ENCODE measurements around the gene TMCC2. TPM values are rescaled to one million over a fixed set of nuclear protein-coding genes. Genes with fewer than 3 reads are reported as not detected.

The TMCC2 gene
- total RNA-seq, 1 experiment from 2014 or later = 0.08 TPM

DNA sequence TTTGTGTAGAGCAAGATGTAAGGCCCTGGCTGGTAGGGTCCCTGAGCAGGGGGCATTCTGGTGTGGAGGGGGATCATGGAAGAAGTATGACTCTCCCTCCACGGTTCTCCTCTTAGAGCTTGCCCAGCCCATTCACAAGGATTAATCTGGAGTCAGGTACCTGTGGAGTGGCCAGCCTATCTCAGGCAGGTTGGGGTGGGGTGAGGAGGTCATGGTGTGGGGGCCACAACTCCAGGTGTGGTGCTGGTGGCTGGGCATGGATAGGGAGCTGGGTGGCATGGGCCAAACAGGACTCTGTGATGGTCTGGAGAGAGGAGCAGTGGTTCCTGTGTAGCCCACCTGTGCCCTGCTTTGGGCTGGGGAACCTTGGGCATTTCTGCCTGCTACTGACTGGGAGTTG is 32.3 kb downstream of the TMCC2 start:
- DNase-seq (ENCODE audit: low spot score) = no peak

DNA sequence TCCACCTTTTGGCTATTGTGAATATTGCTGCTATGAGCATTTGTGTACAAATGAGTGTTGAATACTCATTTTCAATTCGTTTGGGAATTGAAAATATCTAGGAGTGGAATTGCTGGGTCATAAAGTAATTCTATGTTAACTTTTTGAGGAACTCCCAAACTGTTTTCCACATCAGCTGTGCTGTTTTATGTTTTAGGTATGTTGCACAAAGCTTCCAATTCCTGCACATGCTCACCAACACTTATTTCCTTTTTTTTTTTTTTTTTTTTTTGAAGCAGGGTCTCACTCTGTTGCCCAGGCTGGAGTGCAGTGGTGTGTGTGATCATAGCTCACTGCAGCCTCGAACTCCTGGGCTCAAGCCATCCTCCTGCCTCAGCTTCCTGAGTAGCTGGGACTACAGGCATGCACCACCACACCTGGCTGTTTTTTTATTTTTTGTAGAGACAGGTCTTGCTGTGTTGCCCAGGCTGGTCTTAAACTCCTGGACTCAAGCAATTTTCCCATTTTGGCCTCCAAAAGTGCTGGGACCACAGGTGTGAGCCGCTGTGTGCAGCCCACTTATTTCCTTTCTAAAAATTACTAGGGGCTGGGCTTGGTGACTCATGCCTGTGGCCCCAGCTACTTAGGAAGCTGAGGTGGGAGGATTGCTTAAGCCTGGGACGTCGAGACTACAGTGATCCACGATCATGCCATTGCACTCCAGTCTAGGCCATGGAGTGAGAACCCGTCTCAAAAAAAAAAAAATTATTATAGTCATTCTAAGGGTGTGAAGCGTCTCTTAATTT is 33.4 kb downstream of the TMCC2 start:
- no peak for DNase-seq (ENCODE audit: low spot score)

DNA sequence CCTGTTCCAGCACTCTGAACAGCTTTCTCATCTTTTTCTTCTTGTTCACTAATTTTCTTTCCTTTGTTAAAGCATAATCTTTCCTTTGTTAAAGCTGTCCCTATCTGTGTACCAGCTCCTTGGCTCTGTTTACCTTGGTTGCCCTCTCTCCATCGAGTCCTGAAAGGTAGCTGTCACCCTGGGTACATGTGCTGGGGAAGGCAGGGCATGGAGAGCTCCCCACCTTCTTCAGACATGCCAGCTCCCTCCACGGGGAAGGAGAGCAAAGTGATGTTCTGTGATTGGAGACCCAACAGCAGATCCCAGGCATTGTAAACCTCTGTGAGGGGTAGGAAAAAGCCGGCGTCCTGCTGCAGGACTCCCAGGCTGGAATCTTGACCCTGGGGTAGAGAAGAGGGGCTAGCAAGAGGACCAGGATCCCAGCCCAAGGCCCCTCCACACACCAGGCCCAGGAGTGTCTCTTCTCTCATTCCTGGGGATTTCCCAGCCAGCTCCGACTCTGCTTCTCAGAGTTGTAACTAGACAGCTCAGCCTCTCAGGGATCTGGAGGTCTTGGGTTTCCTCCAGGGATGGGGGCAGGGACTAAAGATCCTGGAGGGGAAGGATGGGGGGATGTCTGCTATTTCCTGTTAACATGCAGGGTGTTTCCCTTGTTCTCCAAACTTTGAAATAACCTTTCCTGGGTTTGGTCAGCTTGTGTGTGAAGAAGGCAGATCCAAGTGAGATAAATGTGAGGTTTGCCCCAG is 34.4 kb downstream of the TMCC2 start:
- no peak for DNase-seq (ENCODE audit: low spot score)

DNA sequence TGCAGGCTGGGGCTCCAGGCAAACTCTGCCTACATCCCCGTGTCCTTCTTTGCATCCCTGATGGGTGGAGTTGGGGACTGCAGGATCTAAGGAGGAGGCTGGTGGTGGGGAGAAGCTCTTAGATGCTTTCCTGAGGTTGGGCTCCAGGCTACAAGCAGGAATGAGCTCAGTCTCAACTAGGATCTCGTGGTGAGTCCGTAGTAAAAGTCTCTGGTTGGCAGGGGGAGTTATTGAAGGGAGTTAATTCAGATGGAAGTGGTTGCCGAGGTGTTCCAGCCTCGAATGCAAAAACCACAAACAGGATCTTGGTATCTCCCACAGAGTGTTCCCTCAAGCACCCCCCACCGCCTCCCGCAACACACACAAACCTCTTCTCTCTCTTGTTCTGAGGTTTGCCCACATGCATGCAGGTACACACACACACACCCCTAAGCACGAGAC is 35.0 kb downstream of the TMCC2 start:
- no peak for DNase-seq (ENCODE audit: low spot score)

GRCh38 chr1:205263580-205264190 is 35.9 kb downstream of the TMCC2 start:
- DNase-seq (ENCODE audit: low spot score) = no peak

DNA sequence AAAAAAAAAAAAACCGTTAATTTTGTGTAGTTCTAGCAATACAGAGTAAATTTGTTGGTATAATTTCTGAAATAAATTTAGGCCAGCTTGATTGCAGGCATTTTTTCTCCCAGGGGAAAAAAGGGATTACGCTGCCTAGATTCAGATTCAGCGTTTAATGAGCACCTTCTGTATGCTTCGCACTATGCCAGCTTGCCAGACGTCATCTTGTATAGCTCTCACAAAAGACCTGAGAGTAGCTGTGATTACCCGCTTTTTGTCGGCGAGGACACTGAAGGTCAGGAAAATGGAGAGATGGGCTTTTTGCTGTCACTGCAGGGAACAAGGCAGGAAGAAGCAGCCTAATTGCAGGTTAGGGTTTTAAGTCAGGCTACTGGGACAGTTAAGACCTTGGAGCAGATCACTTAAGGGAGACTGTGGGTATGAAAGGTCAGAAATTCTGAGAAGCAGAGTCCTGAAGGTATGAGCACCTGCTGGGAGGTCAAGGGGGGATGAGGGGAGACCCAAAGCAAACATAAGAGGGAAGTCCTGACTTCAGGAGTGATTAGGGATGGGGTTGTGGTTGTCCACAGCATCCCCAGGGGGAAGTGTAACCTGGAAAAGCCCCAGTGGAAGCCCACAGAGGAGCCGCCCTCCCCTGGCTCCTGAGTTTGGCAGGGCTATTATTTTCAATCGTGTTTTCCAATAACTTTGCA is 39.0 kb downstream of the TMCC2 start:
- DNase-seq (ENCODE audit: low spot score) = no peak

DNA sequence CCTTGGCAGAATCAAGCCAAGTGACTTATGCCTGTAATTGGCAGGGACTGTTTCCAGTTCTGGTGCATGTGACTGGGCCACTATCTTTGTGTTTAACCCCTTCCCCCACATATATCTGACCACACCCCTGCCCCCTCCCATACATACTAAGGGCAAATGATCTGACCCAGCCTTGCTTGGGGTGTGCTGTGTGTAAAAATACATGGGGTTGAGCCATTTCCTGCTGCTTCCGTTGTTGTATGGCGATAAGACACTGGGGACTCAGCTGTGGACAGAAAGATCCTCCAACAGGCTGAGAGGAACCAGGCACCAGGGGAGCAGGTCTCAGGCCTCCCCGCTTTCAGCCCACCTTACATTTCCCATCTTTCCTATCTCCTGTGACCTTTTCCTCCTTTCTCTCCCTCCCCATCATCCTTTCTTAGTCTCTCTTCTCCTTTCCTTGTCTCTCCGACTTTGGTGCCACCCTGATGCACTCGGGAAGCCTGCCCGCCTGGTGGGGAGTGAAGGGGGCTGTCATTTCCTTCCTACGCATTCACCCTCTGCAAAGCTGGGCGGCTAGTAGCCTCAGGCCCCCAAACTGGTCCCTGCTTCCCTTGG is 39.7 kb downstream of the TMCC2 start:
- DNase-seq (ENCODE audit: low spot score) = no peak

DNA sequence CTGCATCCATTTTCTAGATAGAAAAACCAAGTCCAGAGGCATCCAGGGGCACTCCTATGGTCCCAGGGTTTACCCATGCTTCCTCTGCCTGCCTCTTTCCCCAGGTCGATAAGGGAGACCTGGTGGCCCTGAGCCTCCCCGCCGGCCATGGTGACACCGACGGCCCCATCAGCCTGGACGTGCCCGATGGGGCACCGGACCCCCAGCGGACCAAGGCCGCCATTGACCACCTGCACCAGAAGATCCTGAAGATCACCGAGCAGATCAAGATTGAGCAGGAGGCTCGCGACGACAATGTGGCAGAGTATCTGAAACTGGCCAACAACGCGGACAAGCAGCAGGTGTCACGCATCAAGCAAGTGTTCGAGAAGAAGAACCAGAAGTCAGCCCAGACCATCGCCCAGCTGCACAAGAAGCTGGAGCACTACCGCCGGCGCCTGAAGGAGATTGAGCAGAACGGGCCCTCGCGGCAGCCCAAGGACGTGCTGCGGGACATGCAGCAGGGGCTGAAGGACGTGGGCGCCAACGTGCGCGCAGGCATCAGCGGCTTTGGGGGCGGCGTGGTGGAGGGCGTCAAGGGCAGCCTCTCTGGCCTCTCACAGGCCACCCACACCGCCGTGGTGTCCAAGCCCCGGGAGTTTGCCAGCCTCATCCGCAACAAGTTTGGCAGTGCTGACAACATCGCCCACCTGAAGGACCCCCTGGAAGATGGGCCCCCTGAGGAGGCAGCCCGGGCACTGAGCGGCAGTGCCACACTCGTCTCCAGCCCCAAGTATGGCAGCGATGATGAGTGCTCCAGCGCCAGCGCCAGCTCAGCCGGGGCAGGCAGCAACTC is 41.3 kb downstream of the TMCC2 start:
- DNase-seq (ENCODE audit: low spot score) = no peak

GRCh38 chr1:205269711-205270110 is 42.0 kb downstream of the TMCC2 start:
- DNase-seq (ENCODE audit: low spot score) = no peak

DNA sequence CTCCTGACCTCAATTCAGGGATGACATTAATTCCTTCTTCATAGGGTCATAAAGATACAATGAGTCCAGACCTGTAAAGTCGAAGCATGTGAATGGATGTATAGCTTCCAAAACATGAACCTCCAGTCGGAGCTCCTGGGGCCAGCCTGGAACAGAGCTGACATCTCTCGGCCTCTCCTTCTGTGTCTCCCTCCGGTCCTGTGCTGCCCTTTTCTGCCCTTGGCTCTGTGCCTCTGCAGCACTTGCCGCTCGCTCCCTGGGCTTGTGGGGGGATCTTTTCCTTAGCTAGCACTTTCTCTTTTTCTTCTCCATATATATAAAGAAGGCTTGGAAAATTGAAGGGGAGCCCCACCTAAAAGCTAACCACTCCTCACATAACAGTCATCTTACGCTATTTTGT is 42.5 kb downstream of the TMCC2 start:
- no peak for DNase-seq (ENCODE audit: low spot score)

GRCh38 chr1:205270764-205271163 is 43.0 kb downstream of the TMCC2 start:
- no peak for DNase-seq (ENCODE audit: low spot score)

- no peak for DNase-seq (ENCODE audit: low spot score)
These were observed 43.5 kb downstream of the TMCC2 start for GRCh38 chr1:205271277-205271676.

DNA sequence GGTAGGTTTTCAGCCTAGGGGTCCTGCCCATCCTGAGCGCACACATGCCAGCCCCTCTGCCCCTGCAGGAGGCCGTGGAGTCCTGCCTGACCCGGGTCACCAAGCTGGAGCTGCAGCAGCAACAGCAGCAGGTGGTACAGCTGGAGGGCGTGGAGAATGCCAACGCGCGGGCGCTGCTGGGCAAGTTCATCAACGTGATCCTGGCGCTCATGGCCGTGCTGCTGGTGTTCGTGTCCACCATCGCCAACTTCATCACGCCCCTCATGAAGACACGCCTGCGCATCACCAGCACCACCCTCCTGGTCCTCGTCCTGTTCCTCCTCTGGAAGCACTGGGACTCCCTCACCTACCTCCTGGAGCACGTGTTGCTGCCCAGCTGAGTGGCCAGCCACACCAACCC is 44.0 kb downstream of the TMCC2 start:
- DNase-seq (ENCODE audit: low spot score) = no peak

- DNase-seq (ENCODE audit: low spot score) = no peak
These were observed 44.8 kb downstream of the TMCC2 start for GRCh38 chr1:205272536-205272935.

DNA sequence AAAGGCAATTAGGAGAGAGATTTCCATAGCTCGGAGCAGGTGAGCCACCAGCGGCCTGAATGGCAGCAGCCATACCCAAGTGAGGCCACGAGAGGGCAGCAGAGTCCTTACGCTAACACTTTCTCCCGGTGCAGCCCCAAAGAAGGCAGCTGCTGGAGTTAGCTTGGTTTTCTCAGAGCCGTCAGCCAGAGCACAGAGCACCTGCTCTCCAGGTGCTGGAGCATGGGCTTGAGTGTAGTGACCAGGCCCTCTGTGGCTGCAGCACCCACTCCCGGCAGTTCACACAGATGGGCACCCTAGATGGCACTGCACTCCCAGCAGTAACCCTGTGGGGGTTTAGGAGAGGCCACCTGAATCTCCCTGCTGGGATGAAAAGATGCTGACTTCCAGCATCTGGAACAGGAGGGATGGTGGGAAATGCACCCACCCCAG is 45.8 kb downstream of the TMCC2 start:
- peak; percentile 89 for DNase-seq (ENCODE audit: low spot score)

DNA sequence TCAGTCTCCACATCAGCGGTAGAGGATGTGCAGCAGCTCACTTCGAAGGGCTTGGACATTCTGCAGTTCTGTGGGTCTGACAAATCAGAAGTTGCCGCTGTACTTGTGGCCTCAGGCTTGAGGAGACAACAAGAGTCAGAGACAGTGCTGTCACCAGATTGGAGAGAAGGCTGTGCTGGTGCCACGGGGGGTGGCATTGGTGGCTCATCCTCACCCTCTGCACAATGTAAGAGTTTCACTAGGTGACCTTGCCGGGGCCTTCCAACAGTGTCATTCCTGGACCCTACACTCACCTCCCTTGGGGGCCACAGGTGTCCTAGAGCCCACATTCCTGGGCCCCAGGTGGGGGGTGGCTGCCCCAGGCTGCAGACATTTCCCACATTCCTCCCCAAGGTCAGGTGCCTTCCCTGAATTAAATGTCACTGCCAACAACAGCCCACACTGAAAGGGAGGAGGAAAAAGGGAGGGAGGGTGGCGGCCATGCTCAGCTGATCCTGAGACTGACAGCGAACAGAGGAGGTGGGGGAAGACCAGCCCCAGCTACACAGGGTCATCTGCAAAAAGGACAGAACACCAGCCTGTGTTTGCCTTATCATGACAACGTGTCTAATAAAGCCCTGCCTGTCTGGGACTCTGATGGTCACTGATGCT is 46.4 kb downstream of the TMCC2 start:
- no peak for DNase-seq (ENCODE audit: low spot score)

DNA sequence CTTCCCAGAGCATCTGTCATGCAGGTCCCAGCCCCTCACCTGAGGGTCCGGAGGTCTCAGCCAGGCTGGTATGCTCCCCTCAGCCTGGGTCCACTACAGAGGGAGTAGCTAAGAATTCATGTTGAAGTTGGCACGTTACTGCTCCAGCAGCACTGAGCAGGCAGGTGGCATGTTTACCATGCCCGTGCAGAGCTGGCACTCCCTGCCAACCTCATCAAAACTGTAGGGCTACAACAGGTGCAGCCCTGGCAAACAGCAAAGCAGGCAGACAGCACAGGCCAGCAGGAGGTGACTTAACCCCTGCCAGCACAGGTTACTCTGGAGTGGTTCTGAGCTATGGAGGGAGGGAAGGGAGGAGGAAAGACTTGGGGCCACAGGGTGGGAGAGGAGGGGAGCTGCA is 47.4 kb downstream of the TMCC2 start:
- peak; percentile 34 for DNase-seq (ENCODE audit: low spot score)

DNA sequence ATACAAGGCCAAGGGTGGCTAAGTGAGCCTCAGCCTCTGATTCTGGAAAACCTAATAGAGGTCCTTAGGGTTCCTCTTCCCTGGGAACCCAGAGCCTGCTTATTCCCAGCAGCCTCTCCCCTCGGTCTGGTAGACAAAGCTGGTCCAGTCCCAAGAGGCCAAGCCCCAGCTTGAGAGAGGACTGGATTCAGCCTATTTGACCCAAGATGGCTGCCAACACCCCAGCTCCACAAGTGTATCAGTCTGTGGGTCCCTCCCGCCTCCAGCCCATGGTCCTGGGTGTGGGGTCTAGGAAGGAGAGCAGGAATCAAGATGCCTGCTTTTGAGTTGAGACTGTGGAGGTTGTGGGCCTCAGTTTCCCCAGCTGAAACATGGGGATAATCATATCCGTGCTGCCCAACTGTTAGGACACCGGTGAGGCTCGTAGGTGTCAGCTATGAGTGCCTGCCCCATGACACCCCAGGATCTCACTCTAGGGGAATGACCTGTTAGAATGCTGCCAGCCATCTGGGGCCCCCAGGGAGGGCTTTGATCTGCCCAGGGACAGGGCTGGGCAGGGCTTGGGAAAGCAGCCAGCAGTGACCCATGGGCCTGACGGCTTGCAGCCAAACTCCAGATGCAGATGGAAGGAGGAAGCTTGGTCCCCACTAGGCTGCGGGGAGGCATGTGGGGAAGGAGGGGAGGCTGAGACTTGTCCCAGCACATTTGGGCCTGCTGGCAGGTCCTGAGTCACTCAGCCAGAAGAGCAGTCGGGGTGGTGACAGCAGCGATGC is 48.4 kb downstream of the TMCC2 start:
- no peak for DNase-seq (ENCODE audit: low spot score)

GRCh38 chr1:205276689-205277065 is 48.9 kb downstream of the TMCC2 start:
- no peak for DNase-seq (ENCODE audit: low spot score)
